GM18909 (cell line): ENCODE results near the gene GGT5.
"Not testable (repeated sequence)": the region's sequence is repeated elsewhere in the genome, so short reads cannot be mapped to it uniquely, and the experiment has no call there.

Source experiments
- ATAC-seq: cut with Tn5 transposase; IDR thresholded peaks from one replicate; pipeline ENCODE4 v1.9.1; 2021; ENCODE audit warnings: mild to moderate bottlenecking; ENCODE audit not compliant: unreplicated experiment, poor library complexity

The GGT5 gene

GRCh38 chr22:24245030-24245431, at the start of gene GGT5:
Gene GGT5 (minus strand): TSS chr22:24245082. CDS start chr22:24244725, 357 bp downstream.
- ATAC-seq: not testable (repeated sequence)

- ATAC-seq: not testable (repeated sequence)
These were observed 47.4 kb upstream of the GGT5 start for GRCh38 chr22:24292202-24292830.

GRCh38 chr22:24291515-24292201, 46.8 kb upstream of the GGT5 start:
- ATAC-seq: no peak

- ATAC-seq: no peak
These were observed 45.6 kb upstream of the GGT5 start for GRCh38 chr22:24290459-24290858.

GRCh38 chr22:24289741-24290163, 44.9 kb upstream of the GGT5 start:
- no peak for ATAC-seq

GRCh38 chr22:24289114-24289513, 44.2 kb upstream of the GGT5 start:
- no peak for ATAC-seq

GRCh38 chr22:24287801-24288200, 42.9 kb upstream of the GGT5 start:
- ATAC-seq: not testable (repeated sequence)

GRCh38 chr22:24287212-24287611, 42.3 kb upstream of the GGT5 start:
- not testable (repeated sequence) for ATAC-seq

GRCh38 chr22:24285245-24285644, 40.4 kb upstream of the GGT5 start:
- ATAC-seq: no peak

- ATAC-seq: no peak
These were observed 39.9 kb upstream of the GGT5 start for GRCh38 chr22:24284747-24285203.

- ATAC-seq: no peak
These were observed 37.5 kb upstream of the GGT5 start for GRCh38 chr22:24282401-24282800.

GRCh38 chr22:24280363-24280762, 35.5 kb upstream of the GGT5 start:
- ATAC-seq: not testable (repeated sequence)

GRCh38 chr22:24274696-24275405, 30.0 kb upstream of the GGT5 start:
- ATAC-seq: not testable (repeated sequence)

GRCh38 chr22:24273906-24274305, 29.0 kb upstream of the GGT5 start:
- ATAC-seq: not testable (repeated sequence)

GRCh38 chr22:24273031-24273430, 28.1 kb upstream of the GGT5 start:
- ATAC-seq: not testable (repeated sequence)

- ATAC-seq: no peak
These were observed 26.5 kb upstream of the GGT5 start for GRCh38 chr22:24271386-24271854.

GRCh38 chr22:24270556-24271385, 25.9 kb upstream of the GGT5 start, which contains the start of gene SPECC1L:
Gene SPECC1L (plus strand): TSS chr22:24270831. CDS start chr22:24302232, 31,401 bp downstream.
- ATAC-seq: peak; percentile 91

- not testable (repeated sequence) for ATAC-seq
These were observed 21.6 kb upstream of the GGT5 start for GRCh38 chr22:24266495-24266894.

GRCh38 chr22:24265734-24266133, 20.9 kb upstream of the GGT5 start:
- ATAC-seq: no peak

GRCh38 chr22:24264329-24264896, 19.5 kb upstream of the GGT5 start:
- ATAC-seq: not testable (repeated sequence)
